CD14-positive monocyte (primary cell): ENCODE data around the gene TMEM80. TPM values are rescaled to one million over a fixed set of nuclear protein-coding genes. Genes with fewer than 3 reads are reported as not detected.

ENCODE experiments used
- DNase-seq, 3 donors: peaks; one replicate each; pipeline ENCODE4 v3.0.0-alpha.2; 2011 to 2022
- H2AFZ ChIP-seq: 2 replicates; pipeline ENCODE4 v1.6.0; 2012; ENCODE audit warnings: mild to moderate bottlenecking, low read depth, low read length, inconsistent platforms; ENCODE audit not compliant: insufficient read depth, poor library complexity, severe bottlenecking
- H3K27ac ChIP-seq, 2 donors: 1 replicate in 1 of 2; 2 replicates in 1 of 2; pipeline ENCODE4 v1.5.1; 2012 to 2013; ENCODE audit warnings: low read length in 2 of 2, control low read depth in 1 of 2, inconsistent platforms in 1 of 2, low read depth in 1 of 2, mild to moderate bottlenecking in 1 of 2
- H3K27me3 ChIP-seq, 2 donors: one replicate each; pipeline versions ENCODE4 v1.6.0 to v1.6.1; 2011 to 2013; ENCODE audit warnings: low read length in 2 of 2; ENCODE audit not compliant: control insufficient read depth in 2 of 2, insufficient read depth in 2 of 2
- H3K36me3 ChIP-seq, 2 donors: replicated peaks in 1 of 2; 1 replicate in 1 of 2; 2 replicates in 1 of 2; pipeline versions ENCODE4 v1.5.1 to v1.6.1; 2012 to 2013; ENCODE audit warnings: low read length in 2 of 2, control low read depth in 1 of 2, inconsistent platforms in 1 of 2, mild to moderate bottlenecking in 1 of 2; ENCODE audit not compliant: insufficient read depth in 2 of 2, control insufficient read depth in 1 of 2
- H3K4me1 ChIP-seq, 2 donors: 1 replicate in 1 of 2; 2 replicates in 1 of 2; pipeline versions ENCODE4 v1.5.1 to v1.6.1; 2012 to 2013; ENCODE audit warnings: low read length in 2 of 2, control low read depth in 1 of 2, inconsistent platforms in 1 of 2, mild to moderate bottlenecking in 1 of 2, moderate library complexity in 1 of 2; ENCODE audit not compliant: insufficient read depth in 2 of 2, control insufficient read depth in 1 of 2
- H3K4me2 ChIP-seq: replicated peaks from 2 replicates; pipeline ENCODE3; 2012; ENCODE audit warnings: low read length, moderate library complexity, mild to moderate bottlenecking; ENCODE audit not compliant: poor library complexity, severe bottlenecking; ENCODE audit errors: extremely low read depth
- H3K4me3 ChIP-seq, 3 experiments: fragments of 200-600 bp in 1 of 3; sonication (generic) in 1 of 3; replicated peaks in 1 of 3; 1 replicate in 2 of 3; 2 replicates in 1 of 3; pipeline ENCODE4 v1.5.1; 2011 to 2013; ENCODE audit warnings: low read length in 3 of 3, mild to moderate bottlenecking in 3 of 3, control low read depth in 2 of 3, low read depth in 2 of 3, inconsistent platforms in 1 of 3, moderate library complexity in 1 of 3
- H3K79me2 ChIP-seq: 2 replicates; pipeline ENCODE4 v1.6.0; 2012; ENCODE audit warnings: mild to moderate bottlenecking, control low read depth, inconsistent platforms, low read length, moderate library complexity; ENCODE audit not compliant: insufficient read depth
- H3K9ac ChIP-seq: 2 replicates; pipeline ENCODE4 v1.6.0; 2017; ENCODE audit warnings: low read length, mild to moderate bottlenecking; ENCODE audit not compliant: insufficient read depth, poor library complexity, severe bottlenecking
- H3K9me3 ChIP-seq, 2 donors: replicated peaks in 1 of 2; 1 replicate in 1 of 2; 2 replicates in 1 of 2; pipeline versions ENCODE4 v1.5.1 to v1.6.1; 2012 to 2013; ENCODE audit warnings: low read length in 2 of 2, control low read depth in 1 of 2; ENCODE audit not compliant: control insufficient read depth in 1 of 2, insufficient read depth in 1 of 2
- H4K20me1 ChIP-seq: 2 replicates; pipeline ENCODE4 v1.6.0; 2012; ENCODE audit warnings: mild to moderate bottlenecking, low read length, control low read depth, moderate library complexity; ENCODE audit not compliant: insufficient read depth
- H3K27ac Mint-ChIP-seq, 7 donors: one replicate each; pipeline ENCODE4 v1.8.0; 2020; ENCODE audit warnings: mild to moderate bottlenecking in 7 of 7, mixed read lengths in 7 of 7, moderate library complexity in 6 of 7, inconsistent platforms in 2 of 7
- H3K27me3 Mint-ChIP-seq, 3 donors: one replicate each; pipeline ENCODE4 v1.8.0; 2021 to 2022; ENCODE audit warnings: low read depth in 3 of 3, mild to moderate bottlenecking in 3 of 3, mixed read lengths in 3 of 3, moderate library complexity in 3 of 3, inconsistent platforms in 1 of 3
- H3K36me3 Mint-ChIP-seq, 2 donors: one replicate each; pipeline ENCODE4 v1.8.0; 2020; ENCODE audit warnings: mixed read lengths in 2 of 2, inconsistent platforms in 1 of 2, mild to moderate bottlenecking in 1 of 2
- H3K4me1 Mint-ChIP-seq: one replicate; pipeline ENCODE4 v1.8.0; 2020; ENCODE audit warnings: mild to moderate bottlenecking, mixed read lengths
- H3K4me3 Mint-ChIP-seq, 2 donors: one replicate each; pipeline ENCODE4 v1.8.0; 2020; ENCODE audit warnings: mild to moderate bottlenecking in 2 of 2, mixed read lengths in 2 of 2, moderate library complexity in 1 of 2
- H3K9me3 Mint-ChIP-seq, 7 donors: one replicate each; pipeline ENCODE4 v1.8.0; 2020 to 2022; ENCODE audit warnings: mixed read lengths in 7 of 7, mild to moderate bottlenecking in 6 of 7, moderate library complexity in 6 of 7, inconsistent platforms in 2 of 7
- CTCF ChIP-seq: fragments of 200-600 bp; IDR thresholded peaks from one replicate; pipeline ENCODE4 v1.8.0; 2022; ENCODE audit warnings: antibody characterized with exemption, mild to moderate bottlenecking
- WGBS: methylation state at CpG from one replicate; pipeline ENCODE4 v1.1.5; 2013; ENCODE audit warnings: missing lambda C conversion rate; ENCODE audit not compliant: insufficient coverage; 5-methylcytosine and 5-hydroxymethylcytosine counted together
- intact Hi-C, 2 donors: fragments of 100-400 bp; cut with micrococcal nuclease; formaldehyde crosslinking; loops; one replicate each; pipeline versions ENCODE4 v1.15.0 to v1.15.1; 2023
- polyA plus RNA-seq, 3 donors: library from polyadenylated mRNA; depleted of rRNA in 1 of 3; unstranded in 2 of 3; stranded (reverse) in 1 of 3; fragments of 300-500 nt in 2 of 3; fragments of >200 nt in 1 of 3; fragmentation: Illumina TruSeq in 2 of 3; gene quantifications; 1 replicate in 2 of 3; 2 replicates in 1 of 3; pipeline ENCODE4 v1.2.3, GENCODE V29; 2012 to 2021

Gene TMEM80
- polyA plus RNA-seq, 3 donors = 31.6 to 69.4 (median 37.3) TPM

GRCh38 chr11:720642-721246 lies 25.1 kb downstream of the TMEM80 start:
- Histone ChIP-seq H3K4me3 (peak overlapping the region in 1 of 3 experiments; percentile 59), H3K9ac (no peak overlapping the region), H4K20me1 (no peaks in the 10 kb centered on the region), H3K27me3 (peaks cover 5 to 48% of the 10 kb centered on the region in 2 donors), H2AFZ (peak overlapping the region; percentile 63), H3K4me1 (peaks cover 21 to 34% of the 10 kb centered on the region in 2 donors), H3K27ac (no peak overlapping the region), H3K36me3 (no peaks in the 10 kb centered on the region), H3K9me3 (peaks cover 0 to 5% of the 10 kb centered on the region in 2 donors), H3K4me2 (peak overlapping the region; percentile 72), H3K79me2 (no peaks in the 10 kb centered on the region)
- H3K9me3 Mint-ChIP-seq = peaks cover 0 to 26% (median 4%) of the 10 kb centered on the region in 7 donors
- intact Hi-C loops = loop anchor here in 1 of 2 donors (5.0 kb wide), 1 partner anchor 58 kb away; no protein-coding TSS in a partner anchor
- WGBS = 2% methylated on average over 41 of the region's 53 CpGs
- no peak for TF ChIP-seq CTCF
- H3K4me1 Mint-ChIP-seq = peaks cover 11% of the 10 kb centered on the region
- H3K4me3 Mint-ChIP-seq = peak overlapping the region; percentile 45 to 82
- H3K36me3 Mint-ChIP-seq = peaks cover 0 to 1% of the 10 kb centered on the region in 2 donors
- DNase-seq = peak in 1 of 3 donors; percentile 12
- H3K27me3 Mint-ChIP-seq = peaks cover 50 to 81% (median 58%) of the 10 kb centered on the region in 3 donors
- no peak overlapping the region for H3K27ac Mint-ChIP-seq

GRCh38 chr11:721247-721740 lies 25.7 kb downstream of the TMEM80 start:
- no peaks in the 10 kb centered on the region for H3K36me3 ChIP-seq
- Mint-ChIP-seq H3K36me3 (peaks cover 0 to 1% of the 10 kb centered on the region in 2 donors), H3K4me1 (peaks cover 14% of the 10 kb centered on the region), H3K27me3 (peaks cover 47 to 84% (median 60%) of the 10 kb centered on the region in 3 donors), H3K9me3 (peaks cover 0 to 26% (median 4%) of the 10 kb centered on the region in 7 donors), H3K27ac (peak overlapping the region in 1 of 7 donors; percentile 33), H3K4me3 (peak overlapping the region; percentile 66 to 83)
- peak overlapping the region in 1 of 3 experiments; percentile 59 for H3K4me3 ChIP-seq
- peak overlapping the region; percentile 63 for H2AFZ ChIP-seq
- H3K4me2 ChIP-seq = peak overlapping the region; percentile 72
- no peak overlapping the region for H3K27ac ChIP-seq
- H3K9ac ChIP-seq = peak overlapping the region; percentile 21
- 6% methylated on average over 21 of the region's 28 CpGs for WGBS
- H3K79me2 ChIP-seq = no peaks in the 10 kb centered on the region
- H3K4me1 ChIP-seq = peaks cover 22 to 39% of the 10 kb centered on the region in 2 donors
- peaks cover 5 to 52% of the 10 kb centered on the region in 2 donors for H3K27me3 ChIP-seq
- H4K20me1 ChIP-seq = no peaks in the 10 kb centered on the region
- TF ChIP-seq CTCF = no peak
- intact Hi-C loops = loop anchor here in 1 of 2 donors (5.0 kb wide), 1 partner anchor 59 kb away; no protein-coding TSS in a partner anchor
- peak in 1 of 3 donors; percentile 11 for DNase-seq
- peaks cover 0 to 5% of the 10 kb centered on the region in 2 donors for H3K9me3 ChIP-seq
